GM19455 (cell line): ENCODE data around the gene INO80B.
"Not testable (repeated sequence)": the region's sequence is repeated elsewhere in the genome, so short reads cannot be mapped to it uniquely, and the experiment has no call there.

ENCODE experiments used
- ATAC-seq: cut with Tn5 transposase; IDR thresholded peaks from one replicate; pipeline ENCODE4 v1.9.1; 2021; ENCODE audit not compliant: unreplicated experiment

The INO80B gene

DNA sequence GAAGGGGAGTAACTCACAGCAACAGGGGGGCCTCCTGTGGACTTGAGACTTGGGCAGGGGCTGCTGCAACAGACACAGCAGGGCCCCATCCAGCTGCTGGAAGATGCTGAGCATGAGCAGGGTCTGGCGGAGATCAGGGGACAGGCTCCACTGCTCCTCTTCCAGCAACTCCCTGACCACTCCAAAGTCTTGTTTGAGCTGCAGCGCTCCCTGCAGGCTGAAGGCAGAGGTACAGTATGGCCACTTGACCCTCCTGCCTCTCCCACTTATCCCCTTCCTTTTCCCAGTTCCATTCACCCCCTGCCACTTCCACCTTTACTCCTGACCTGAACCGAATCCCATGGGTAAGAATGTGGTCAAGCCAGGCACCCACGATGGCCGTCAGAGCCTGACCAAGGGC is 20.0 kb downstream of the INO80B start:
- no peak for ATAC-seq

DNA sequence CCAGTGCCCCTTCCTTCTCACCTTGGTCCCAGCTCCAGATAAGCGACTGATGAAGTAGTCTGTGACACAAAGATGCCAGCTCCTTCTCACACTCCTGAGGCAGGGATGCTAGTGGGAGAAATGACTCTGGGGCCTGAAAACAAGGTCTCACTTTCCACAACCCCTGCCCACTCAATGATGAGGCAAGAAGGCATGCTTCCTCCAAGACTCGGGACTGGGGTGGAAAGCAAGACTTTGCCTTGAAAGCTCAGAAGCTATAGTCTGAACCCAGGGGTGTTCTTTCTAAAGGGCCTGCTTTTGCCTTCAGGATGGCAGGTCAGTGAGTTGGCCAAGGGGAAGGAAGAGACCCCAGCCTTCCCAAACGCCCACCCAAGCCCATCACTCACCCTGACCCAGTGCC is 26.5 kb downstream of the INO80B start:
- no peak for ATAC-seq

DNA sequence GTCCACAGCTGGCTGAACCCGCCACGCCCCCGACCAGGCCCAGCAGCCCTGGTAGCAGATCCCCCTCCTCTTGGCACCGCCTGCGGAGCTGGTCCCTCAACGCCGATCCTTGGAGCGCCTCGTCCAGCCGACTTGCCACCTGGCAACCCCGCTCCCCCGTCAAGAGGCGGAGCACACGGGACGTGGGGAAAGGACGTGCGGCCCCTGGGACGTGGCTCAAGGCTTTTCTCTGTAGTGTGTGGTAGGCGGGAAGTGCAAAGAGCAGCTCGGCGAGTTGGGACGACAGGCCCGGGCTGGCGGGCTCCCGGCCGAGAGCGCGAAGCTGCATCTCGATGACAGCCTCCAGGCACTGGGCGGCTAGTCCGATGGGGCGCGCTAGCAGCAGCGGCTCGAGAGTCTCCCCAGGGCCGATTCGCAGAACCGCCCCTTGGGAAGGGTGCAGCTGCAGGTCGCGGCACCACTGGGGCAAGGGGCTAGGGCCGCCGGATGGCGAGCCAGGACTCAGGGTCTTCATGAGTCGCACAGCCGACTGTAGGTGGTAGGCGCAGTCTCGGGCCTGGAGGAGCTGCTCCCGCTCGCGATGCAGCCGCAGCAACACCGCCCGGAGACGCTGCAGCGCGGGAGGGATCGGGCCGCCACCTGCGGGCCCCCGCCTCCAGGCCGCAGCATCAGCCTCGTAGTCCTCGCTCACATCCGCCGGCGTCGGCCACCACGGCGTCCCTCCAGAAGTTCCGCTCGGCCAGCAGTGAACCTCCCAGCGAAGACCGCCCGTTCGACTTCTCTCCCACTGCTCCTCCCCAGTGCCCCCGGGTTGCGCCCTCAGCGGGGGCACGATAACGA is 27.3 kb downstream of the INO80B start:
- ATAC-seq: peak; percentile 34

DNA sequence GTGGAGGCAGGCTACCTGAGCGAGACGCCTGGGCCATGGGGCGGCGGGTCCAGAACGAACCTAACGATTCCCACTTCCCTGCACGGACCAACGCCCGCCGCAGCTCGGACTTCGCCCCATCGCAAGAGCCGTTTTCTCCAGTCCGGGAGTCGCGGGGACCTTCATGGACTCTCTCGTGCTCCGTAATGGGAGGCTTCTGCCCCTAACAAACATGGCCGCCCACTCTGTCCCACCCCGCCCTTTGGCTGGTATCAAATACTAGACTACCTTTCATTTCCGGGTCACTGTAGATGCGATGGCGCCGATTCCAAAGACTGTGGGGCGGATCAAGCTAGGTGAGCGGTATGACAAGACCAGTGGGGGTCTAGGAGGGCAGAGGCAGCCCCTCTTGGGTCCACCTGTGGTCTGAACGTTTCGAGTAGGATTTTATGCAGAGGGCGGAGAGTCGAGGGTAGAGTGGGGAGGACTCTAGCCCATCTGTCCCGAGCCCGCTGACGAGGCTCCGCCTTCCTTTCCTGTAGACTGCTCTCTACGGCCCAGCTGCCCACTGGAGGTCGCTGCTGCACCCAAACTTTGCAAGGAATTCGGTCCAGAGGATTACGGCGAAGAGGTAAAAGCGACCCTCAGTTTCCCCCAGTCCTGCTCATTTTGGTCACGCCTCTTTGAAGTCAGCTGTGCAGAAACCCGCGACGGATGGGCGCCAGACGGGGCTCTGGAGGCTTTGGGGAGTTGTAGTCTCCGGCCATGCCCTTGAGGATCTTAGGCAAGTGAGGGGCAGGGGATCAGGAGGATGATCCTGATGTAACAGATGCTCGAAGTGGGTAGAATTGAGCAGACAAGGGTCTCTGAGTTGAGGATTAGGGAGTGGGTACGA is 28.2 kb downstream of the INO80B start, which contains the start of the genes CCDC142 and TTC31:
TSS of gene CCDC142 (minus strand) at position 198 of the 874 bp plus-strand sequence. CDS start at position 37, 161 bp downstream.
TSS of gene TTC31 (plus strand) at position 281 of the 874 bp plus-strand sequence. CDS start at position 296, 15 bp downstream.
- peak; percentile 94 for ATAC-seq

DNA sequence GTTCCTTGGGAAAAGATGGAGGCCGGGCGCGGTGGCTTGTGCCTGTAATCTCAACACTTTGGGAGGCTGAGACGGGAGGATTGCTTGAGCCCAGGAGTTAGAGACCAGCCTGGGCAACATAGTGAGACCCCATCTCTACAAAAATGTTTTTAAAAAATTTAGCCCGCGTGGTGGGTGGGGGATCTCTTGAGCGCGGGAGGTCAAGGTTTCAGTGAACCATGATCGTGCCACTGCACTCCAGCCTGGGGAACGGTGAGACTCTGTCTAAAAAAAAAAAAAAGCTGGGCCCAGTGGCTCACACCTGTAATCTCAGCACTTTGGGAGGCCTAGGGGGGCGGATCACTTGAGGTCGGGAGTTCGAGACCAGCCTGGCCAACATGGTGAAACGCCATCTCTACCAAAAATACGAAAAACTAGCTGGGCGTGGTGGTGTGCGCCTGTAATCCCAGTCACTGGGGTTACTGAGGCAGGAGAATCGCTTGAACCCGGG is 28.8 kb downstream of the INO80B start:
- not testable (repeated sequence) for ATAC-seq

DNA sequence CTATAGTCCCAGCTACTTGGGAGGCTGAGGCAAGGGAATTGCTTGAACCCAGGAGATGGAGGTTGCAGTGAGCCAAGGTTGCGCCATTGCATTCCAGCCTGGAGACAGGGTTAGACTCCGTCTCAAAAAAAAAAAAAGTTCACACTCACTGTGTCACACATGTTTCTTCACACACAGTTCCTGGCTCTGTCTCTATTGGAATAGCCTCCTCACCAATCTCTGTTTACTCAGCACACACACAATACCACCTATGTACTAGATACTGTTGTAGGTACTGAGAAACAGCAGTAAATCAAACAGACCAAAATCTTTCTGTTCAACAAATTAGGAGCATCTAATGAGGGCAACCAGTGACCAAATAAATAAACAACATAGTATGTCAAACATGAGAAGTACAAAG is 31.3 kb downstream of the INO80B start:
- ATAC-seq: no peak

DNA sequence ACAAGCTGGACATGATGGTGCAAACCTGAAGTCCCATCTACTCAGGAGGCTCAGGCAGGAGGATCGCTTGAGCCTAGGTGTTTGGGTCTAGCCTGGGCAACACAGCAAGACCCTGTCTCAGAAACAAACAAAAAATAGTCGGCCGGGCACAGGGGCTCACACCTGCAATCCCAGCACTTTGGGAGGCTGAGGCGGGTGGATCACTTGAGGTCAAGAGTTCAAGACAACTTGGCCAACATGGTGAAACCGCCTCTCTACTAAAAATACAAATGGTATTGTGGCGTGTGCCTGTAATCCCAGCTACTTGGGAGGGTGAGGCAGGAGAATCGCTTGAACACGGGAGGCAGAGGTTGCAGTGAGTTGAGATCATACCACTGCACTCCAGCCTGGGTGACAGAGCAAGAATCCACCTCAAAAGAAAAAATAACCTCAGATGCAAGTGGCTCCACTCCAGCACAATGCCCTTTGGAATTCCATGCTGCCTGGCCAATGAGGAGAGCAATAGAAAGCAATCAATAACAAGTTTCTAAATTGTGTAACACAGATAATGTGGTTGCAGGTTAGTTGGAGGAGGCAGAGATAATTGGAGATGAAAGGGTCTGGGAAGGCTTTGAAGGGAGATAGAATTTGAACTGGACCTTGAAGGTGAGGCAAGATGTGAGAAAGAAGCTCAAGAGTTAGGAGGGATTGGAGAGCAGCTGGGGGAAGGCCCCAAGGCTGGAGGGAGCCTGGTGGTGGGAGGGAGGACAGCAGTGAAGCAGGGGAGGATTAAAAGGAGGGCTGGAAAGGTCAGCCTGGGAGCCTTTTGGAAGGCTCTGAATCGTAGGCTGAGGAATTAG is 34.0 kb downstream of the INO80B start:
- ATAC-seq: no peak

DNA sequence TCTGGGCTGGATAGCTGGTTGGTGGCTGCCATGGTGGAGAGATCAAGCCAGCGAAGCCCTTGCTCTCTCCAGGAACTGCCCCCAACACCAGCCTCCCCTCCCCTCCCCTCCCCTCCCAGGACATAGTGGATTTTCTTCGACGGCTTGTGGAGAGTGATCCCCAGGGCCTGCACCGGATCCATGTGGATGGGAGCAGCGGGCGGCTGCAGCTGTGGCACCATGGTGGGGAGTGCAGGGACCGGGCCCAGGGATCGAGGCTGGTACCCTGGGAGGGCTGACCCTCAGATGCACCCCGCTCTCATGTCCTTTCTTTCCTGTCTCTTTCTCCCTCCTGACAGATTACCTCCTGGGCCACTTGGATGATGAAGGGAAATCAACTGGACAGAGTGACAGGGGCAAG is 35.0 kb downstream of the INO80B start:
- ATAC-seq: no peak

DNA sequence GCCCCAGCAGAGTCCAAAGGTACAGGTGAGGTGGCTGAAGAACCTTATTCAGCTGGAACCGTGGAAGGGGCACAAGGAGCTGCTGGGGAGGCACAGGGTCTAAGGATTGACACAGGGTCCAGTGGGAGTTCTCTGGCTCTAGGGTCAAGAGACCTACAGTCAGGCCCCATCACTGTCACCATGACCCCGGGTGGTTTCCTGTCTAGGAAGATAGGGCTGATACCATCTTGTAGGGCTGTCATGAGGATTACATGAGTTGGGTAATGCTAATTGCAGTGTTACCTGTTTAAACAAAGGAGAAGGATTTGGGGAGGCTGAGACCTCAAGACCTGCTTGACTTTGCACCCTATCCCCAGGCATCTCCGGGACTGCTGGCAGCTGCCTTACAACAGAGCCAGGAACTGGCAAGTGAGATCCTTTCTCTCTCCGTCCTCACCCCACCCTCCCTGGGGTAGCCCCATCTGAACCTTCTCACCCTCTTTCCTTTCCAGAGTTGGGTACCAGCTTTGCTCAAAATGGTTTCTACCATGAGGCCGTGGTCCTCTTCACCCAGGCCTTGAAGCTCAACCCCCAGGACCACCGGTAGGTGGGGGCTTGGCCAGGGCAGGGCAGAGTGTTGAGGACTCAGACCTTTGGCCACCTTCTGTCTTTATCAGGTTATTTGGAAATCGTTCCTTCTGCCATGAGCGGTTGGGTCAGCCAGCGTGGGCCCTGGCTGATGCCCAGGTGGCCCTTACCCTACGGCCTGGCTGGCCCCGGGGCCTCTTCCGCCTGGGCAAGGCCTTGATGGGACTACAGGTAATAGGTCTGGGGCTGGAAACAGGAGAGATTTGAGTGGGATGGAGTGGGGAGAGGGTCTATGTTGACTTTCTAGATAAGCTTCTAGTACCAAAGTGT is 37.0 kb downstream of the INO80B start:
- ATAC-seq: no peak

DNA sequence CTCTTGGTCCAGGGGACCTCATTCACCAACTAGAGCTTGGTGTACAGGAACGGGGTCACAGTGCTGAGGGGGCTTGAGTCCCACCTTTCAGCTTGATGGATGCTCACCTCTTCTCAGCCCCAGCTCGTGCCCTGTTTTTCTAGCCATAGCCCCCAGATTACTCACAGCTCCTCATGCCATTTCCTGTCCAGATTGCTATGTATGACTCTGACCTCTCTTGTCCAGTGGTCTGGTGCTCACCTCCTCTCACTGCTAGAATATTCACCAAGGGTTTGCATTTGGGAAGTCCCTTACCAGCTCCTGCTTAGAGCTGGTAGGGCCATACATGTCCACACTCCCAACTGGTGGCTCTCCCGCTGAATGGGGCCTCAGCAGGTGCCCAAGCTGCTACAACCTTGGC is 38.7 kb downstream of the INO80B start:
- no peak for ATAC-seq

DNA sequence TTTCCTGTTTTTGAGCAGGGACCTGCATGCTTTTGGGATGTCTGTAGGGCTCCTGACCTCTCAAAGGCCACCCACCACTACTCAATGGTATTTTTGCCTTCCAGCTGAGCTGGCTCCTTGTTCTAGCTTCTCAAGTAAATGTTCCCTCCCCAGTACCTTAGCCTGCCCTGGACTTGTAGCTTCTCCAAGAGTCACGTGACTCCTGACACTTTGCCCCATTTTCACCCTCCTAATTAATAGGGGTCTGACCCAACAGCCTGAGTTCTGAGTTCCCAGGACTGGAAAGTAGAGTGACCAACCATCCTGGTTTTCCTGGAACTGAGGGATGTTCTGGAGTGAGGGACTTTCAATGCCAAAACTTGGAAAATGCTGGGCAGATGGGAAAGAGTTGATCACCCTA is 40.6 kb downstream of the INO80B start:
- no peak for ATAC-seq

DNA sequence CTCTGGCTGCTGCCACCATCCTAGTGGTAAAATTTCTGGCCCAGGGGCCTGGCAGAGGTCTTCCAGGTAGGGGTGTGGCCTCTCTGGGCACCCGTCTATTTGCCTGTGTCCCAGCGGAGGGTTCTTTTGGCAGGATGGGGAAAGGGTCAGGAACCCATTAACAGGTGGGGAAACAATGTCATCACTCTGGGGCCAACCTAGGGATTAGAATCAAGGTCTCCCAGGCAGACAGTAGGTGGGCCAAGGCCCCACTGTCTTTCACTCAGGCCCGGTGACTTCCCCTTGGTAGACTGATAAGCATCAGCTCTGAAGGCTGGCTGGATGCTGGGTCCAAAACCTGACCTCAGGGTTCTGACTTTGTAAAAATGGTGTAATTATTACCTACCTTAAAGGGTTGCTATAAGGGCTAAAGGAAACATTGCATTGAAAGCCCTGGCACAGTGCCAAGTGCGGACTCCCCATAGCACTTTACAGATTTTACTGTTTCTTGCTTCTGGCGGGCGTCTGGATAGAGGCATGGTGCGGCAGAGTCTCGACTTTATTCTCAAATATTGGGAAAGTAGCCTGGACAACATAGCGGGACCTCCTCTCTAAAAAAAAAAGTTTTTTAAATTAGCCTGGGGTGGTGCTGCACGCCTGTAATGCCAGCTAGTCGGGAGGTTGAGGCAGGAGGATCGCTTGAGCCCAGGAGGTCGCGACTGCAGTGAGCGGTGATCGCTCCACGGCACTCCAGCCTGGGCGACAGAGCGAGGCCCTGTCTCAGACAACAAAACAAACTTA is 42.3 kb downstream of the INO80B start:
- ATAC-seq: no peak

DNA sequence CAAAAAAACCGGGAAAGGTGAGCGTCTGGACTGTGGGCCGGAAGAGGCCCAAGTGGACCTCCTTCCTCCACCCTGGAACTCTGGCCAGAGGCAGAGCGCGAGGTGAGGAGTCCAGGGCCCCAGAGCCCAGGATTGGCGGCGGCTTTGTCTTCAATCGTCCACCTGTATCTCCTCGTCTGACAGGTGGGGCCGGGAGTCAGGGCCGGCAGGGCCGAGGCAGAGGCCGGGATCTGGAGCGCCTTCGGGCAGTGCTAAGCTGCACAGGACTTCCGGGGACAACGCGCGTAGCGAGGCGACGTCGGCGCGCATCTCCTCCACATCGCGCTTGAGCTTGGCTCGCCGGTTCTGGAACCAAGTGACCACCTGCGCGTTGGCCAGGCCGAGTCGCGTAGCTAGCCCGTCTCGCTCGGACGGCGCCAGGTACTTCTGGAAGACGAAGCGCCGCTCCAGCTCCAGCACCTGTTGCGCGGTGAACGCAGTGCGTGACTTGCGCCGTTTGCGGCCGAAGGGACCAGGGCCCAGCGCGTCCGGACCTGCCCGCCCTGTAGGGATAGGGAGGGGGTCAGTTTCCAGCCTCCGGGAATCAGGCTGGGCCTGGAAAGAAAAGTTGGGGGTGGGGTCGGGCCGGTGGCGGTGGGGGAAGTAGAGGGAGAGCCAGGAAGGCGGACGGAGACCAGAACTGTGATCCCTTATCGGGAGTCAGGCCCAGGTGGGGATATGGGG is 43.1 kb downstream of the INO80B start:
- no peak for ATAC-seq

DNA sequence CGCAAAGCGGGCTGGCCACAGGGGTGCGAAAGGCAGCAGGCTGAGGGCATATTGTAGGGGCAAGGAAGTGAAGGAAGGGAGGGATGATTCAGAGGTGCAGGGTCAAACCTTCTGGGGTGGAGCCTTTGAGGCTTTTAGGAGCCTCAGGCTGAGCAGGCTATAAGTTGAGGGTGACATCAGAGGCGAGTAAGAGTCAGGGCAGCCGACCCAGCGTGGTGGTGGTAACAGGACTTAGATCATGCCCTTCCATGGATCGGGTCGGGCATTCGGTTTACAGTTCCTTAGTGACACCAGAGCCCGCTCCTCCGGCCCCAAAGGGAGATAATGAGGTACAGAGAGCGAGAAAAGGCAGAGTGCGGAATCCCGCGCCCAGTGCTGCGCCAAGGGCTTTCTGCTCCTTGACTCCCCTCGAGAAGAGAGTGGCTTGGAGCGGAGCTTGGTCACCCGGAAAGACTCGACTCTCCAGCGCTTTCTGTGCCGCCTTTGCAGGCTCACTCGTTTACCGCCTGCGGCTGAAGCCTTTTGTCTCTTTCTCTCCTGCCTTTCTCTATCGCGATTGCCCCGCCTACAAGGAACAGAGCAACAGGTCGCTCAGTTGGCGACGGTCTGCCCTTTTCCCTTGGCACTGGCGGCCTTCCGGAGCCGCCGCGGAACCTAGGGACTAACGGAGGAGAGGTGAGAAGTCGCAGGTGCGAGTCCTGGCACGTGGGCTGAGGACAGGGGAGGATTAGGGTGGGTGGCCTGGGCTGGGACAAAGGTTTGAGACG is 43.8 kb downstream of the INO80B start:
- ATAC-seq: no peak

DNA sequence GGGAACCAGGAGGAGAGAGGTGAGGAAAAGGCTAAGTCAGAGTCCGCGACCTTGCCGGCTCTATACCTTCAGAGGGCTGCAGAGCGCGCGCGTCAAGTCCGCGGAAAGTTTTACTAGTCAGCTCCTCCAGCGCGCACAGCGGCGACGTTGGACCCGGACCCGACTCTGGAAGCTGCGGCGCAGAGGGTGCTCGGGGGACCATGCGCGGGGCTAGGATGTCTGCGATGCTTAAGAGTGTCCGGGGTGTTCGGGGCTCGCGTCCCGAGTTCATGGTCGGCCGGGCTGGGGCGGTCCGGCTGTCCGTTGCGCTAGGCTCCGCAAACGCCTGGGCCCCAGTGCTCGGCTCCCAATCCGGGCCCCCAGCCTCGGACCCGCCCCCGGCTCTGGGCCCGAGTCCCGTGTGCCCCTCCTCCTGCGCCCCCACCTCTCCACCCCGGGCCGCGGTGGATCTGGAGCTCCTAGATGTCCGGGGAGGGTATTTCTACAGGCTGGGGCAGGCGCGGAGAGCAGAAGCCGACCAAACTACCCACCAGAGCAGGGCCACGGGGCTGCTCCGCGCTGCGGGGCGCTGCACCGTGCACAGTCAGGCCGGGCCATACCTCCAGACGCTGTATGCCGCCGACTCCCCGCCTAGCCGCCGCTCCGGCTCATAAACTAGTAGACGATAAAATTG is 44.5 kb downstream of the INO80B start, which contains the start of gene LBX2:
TSS of gene LBX2 (minus strand) at position 337 of the 673 bp plus-strand sequence. CDS start at position 271, 66 bp downstream.
- ATAC-seq: no peak

DNA sequence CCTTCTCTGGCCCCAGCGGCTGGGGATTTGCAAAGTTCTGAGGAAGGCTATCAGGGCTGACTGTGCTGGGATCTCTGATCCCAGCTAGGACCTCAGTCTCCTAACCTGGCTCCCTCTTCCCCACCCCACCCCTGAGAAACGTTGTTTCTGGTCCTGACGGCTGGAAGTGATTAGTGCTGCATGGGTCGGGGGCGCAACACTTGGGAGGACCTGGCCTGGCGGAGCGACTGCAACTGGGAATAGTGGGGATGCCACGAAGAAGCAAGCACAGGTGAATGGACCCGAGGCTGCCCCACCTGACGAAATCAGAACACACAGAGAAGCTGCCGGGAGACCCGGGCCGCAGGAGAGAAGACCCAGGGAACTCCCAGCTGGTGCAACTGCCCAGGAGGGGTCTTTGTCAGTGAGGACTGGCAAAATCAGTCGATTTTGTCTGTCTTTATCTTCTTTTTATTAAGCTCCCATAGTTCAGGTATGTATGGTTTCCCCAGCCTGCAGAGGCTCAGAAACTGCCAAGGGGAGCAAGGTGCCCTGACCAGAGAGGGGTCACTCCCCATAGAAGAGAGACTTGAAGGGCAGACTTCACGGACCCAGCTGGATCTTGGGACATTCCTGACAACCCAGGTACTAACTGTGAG is 45.2 kb downstream of the INO80B start:
- ATAC-seq: no peak
